22Rv1 (cell line): ENCODE results near the gene C3orf20.

Experiments used
- H3K27ac ChIP-seq: fragments of 450-650 bp; 2 replicates; pipeline ENCODE4 v1.5.1; 2017
- CTCF ChIP-seq: fragments of 450-650 bp; IDR thresholded peaks from 2 replicates; pipeline ENCODE4 v1.5.1; 2017; ENCODE audit warnings: mild to moderate bottlenecking
- ZFX ChIP-seq: fragments of 450-650 bp; IDR thresholded peaks from 2 replicates; pipeline ENCODE4 v1.6.1; 2017; ENCODE audit warnings: antibody characterized with exemption, borderline replicate concordance

The C3orf20 gene

GRCh38 chr3:14785207-14786155, 110.5 kb downstream of the C3orf20 start:
- TF ChIP-seq CTCF (no peak), ZFX (no peak)
- no peak overlapping the region for H3K27ac ChIP-seq

- no peak overlapping the region for H3K27ac ChIP-seq
- TF ChIP-seq ZFX = no peak
- TF ChIP-seq CTCF = no peak
These were observed 111.4 kb downstream of the C3orf20 start for GRCh38 chr3:14786369-14786768.

- H3K27ac ChIP-seq = no peak overlapping the region
- no peak for TF ChIP-seq CTCF
- no peak for TF ChIP-seq ZFX
These were observed 112.7 kb downstream of the C3orf20 start for GRCh38 chr3:14787630-14788029.

- TF ChIP-seq ZFX (no peak), CTCF (no peak)
- no peak overlapping the region for H3K27ac ChIP-seq
These were observed 113.7 kb downstream of the C3orf20 start for GRCh38 chr3:14788644-14789043.

- TF ChIP-seq CTCF (no peak), ZFX (no peak)
These were observed 114.3 kb downstream of the C3orf20 start for GRCh38 chr3:14789221-14789620.

GRCh38 chr3:14789640-14790285, 114.8 kb downstream of the C3orf20 start:
- TF ChIP-seq CTCF (no peak), ZFX (no peak)
- no peak overlapping the region for H3K27ac ChIP-seq

More at GRCh38 chr3:14789221-14789620, 114.3 kb downstream of the C3orf20 start:
- no peak overlapping the region for H3K27ac ChIP-seq
